HepG2 (cell line): ENCODE results near the gene TROAP. TPM values are rescaled to one million over a fixed set of nuclear protein-coding genes. Genes with fewer than 3 reads are reported as not detected.

ENCODE experiments used
- ATF7-NPFF ChIP-seq: sonication (generic); formaldehyde crosslinking; IDR thresholded peaks from 2 replicates; pipeline ENCODE4 v1.8.1; 2023; ENCODE audit warnings: mild to moderate bottlenecking, low read depth, missing genetic modification reagents, moderate library complexity
- DDIT3 ChIP-seq: sonication (generic); formaldehyde crosslinking; IDR thresholded peaks from 2 replicates; pipeline ENCODE4 v1.4.0; 2020; ENCODE audit warnings: mild to moderate bottlenecking, missing genetic modification reagents
- GABPB1 ChIP-seq: IDR thresholded peaks from 2 replicates; pipeline ENCODE4 v1.6.1; 2016; ENCODE audit warnings: mild to moderate bottlenecking, missing genetic modification reagents, moderate library complexity, missing compliant biosample characterization
- IRF9 ChIP-seq: sonication (generic); formaldehyde crosslinking; IDR thresholded peaks from 2 replicates; pipeline ENCODE4 v1.8.0; 2022; ENCODE audit warnings: missing genetic modification reagents, mild to moderate bottlenecking, borderline replicate concordance
- KLF11 ChIP-seq: IDR thresholded peaks from 2 replicates; pipeline ENCODE4 v1.6.1; 2016; ENCODE audit warnings: missing compliant biosample characterization
- LCORL ChIP-seq, 2 experiments: fragments of 450-650 bp in 1 of 2; sonication (generic) in 1 of 2; formaldehyde crosslinking in 1 of 2; IDR thresholded peaks; 2 replicates each; pipeline versions ENCODE4 v1.5.0 to v1.6.1; 2017 to 2020; ENCODE audit warnings: antibody characterized with exemption in 1 of 2, missing genetic modification reagents in 1 of 2
- MAF1 ChIP-seq: sonication (generic); formaldehyde crosslinking; IDR thresholded peaks from 2 replicates; pipeline ENCODE4 v1.5.0; 2020; ENCODE audit warnings: missing genetic modification reagents, borderline replicate concordance
- MXD4 ChIP-seq: IDR thresholded peaks from 2 replicates; pipeline ENCODE4 v1.6.1; 2016; ENCODE audit warnings: mild to moderate bottlenecking, missing biosample characterization, missing genetic modification reagents
- NFRKB ChIP-seq: fragments of 450-650 bp; IDR thresholded peaks from 2 replicates; pipeline ENCODE4 v1.6.1; 2017
- PHF20 ChIP-seq: sonication (generic); formaldehyde crosslinking; IDR thresholded peaks from 2 replicates; pipeline ENCODE4 v1.5.0; 2020; ENCODE audit warnings: mild to moderate bottlenecking, missing genetic modification reagents
- REST ChIP-seq, 2 experiments: IDR thresholded peaks; 2 replicates each; pipeline ENCODE4 v1.6.1; 2011 to 2012; ENCODE audit warnings: low read length in 2 of 2, borderline replicate concordance in 1 of 2, low read depth in 1 of 2, mild to moderate bottlenecking in 1 of 2, moderate library complexity in 1 of 2
- TFDP2 ChIP-seq: sonication (generic); formaldehyde crosslinking; IDR thresholded peaks from 2 replicates; pipeline ENCODE4 v1.4.0; 2020; ENCODE audit warnings: missing genetic modification reagents
- ZBTB33 ChIP-seq: sonication (generic); formaldehyde crosslinking; IDR thresholded peaks from 2 replicates; pipeline ENCODE4 v1.4.0; 2020; ENCODE audit warnings: missing genetic modification reagents
- ZBTB44 ChIP-seq: sonication (generic); formaldehyde crosslinking; IDR thresholded peaks from 2 replicates; pipeline ENCODE4 v1.4.0; 2020; ENCODE audit warnings: missing genetic modification reagents
- ZNF20 ChIP-seq: sonication (generic); formaldehyde crosslinking; IDR thresholded peaks from 2 replicates; pipeline ENCODE4 v1.4.0; 2020; ENCODE audit warnings: mild to moderate bottlenecking, moderate library complexity, missing genetic modification reagents
- ZNF225 ChIP-seq: sonication (generic); formaldehyde crosslinking; IDR thresholded peaks from 2 replicates; pipeline ENCODE4 v1.4.0; 2020; ENCODE audit warnings: mild to moderate bottlenecking, missing genetic modification reagents
- ZNF747 ChIP-seq: sonication (generic); formaldehyde crosslinking; IDR thresholded peaks from 2 replicates; pipeline ENCODE4 v1.8.1; 2023; ENCODE audit warnings: missing genetic modification reagents, mild to moderate bottlenecking, borderline replicate concordance
- ZSCAN31 ChIP-seq: sonication (generic); formaldehyde crosslinking; IDR thresholded peaks from 2 replicates; pipeline ENCODE4 v1.5.0; 2020; ENCODE audit warnings: low read depth, mild to moderate bottlenecking, missing genetic modification reagents
- polyA plus RNA-seq, 8 experiments: library from polyadenylated mRNA; depleted of rRNA in 3 of 8; stranded (reverse) in 7 of 8; unstranded in 1 of 8; fragments of >200 nt; fragmentation: Illumina TruSeq in 4 of 8; extraction: Trizol in 4 of 8; gene quantifications; 2 replicates each; pipeline versions ENCODE4 v1.2.1 to v1.2.3, GENCODE V29; 2011 to 2016; ENCODE audit warnings: low read depth in 4 of 8, missing spikeins in 1 of 8, mixed read lengths in 1 of 8; ENCODE audit not compliant: insufficient read depth in 1 of 8
- total RNA-seq, 5 experiments: library from RNA; depleted of rRNA; stranded (reverse); fragments of >200 nt; fragmentation: Illumina TruSeq; extraction: Trizol; gene quantifications; 2 replicates each; pipeline ENCODE4 v1.2.3, GENCODE V29; 2016; ENCODE audit warnings: low read depth in 1 of 5

The TROAP gene
- total and polyA plus RNA-seq, 2 of the 13 experiments (the other 11 are each of a cell fraction or from before 2014, with no cell fraction given): 22.5 to 30.9 TPM

- peak; percentile 82 for TF ChIP-seq TFDP2 (CRISPR knock-in tag)
- TF ChIP-seq ZBTB44 (CRISPR knock-in tag): no peak
- TF ChIP-seq GABPB1: 0 out of 2 replicates have a peak, but pooled peaks have one; percentile 20
- TF ChIP-seq DDIT3 (CRISPR knock-in tag): no peak
- TF ChIP-seq PHF20: no peak
- no peak for TF ChIP-seq ZNF20 (CRISPR knock-in tag)
- TF ChIP-seq LCORL (IDR thresholded peaks at IDR 0.05): no peak
- peak; percentile 50 for TF ChIP-seq LCORL (CRISPR knock-in tag; IDR thresholded peaks at IDR 0.05)
- no peak for TF ChIP-seq NFRKB
- TF ChIP-seq REST (IDR thresholded peaks at IDR 0.05; ENCODE audit: borderline replicate concordance in 1 of 2, low read depth in 1 of 2, low read length in 2 of 2): peak in 1 of 2 experiments; percentile 2; a peak in 1 of 4 replicates
- peak; percentile 10; the same call in 1 of the 2 replicates for TF ChIP-seq ATF7-NPFF
- peak; percentile 65; the same call in 1 of the 2 replicates for TF ChIP-seq ZNF747 (CRISPR knock-in tag)
- 0 out of 2 replicates have a peak, but pooled peaks have one; percentile 7 for TF ChIP-seq ZNF225
- TF ChIP-seq MXD4: peak; percentile 53; the same call in 1 of the 2 replicates
- TF ChIP-seq ZBTB33 (CRISPR knock-in tag): peak; percentile 8; the same call in 1 of the 2 replicates
- no peak for TF ChIP-seq IRF9
- no peak; the same call in 1 of the 2 replicates for TF ChIP-seq MAF1 (CRISPR knock-in tag)
- TF ChIP-seq ZSCAN31 (CRISPR knock-in tag): peak; percentile 42
- TF ChIP-seq KLF11 (CRISPR knock-in tag): 0 out of 2 replicates have a peak, but pooled peaks have one; percentile 52
Observed at GRCh38 chr12:49366652-49367380, 43.8 kb downstream of the TROAP start (continued).
